Left cardiac atrium (tissue), 4 donors: ENCODE results near the gene KCNMA1. TPM values are rescaled to one million over a fixed set of nuclear protein-coding genes. Genes with fewer than 3 reads are reported as not detected.
"Not testable (repeated sequence)": the region's sequence is repeated elsewhere in the genome, so short reads cannot be mapped to it uniquely, and the experiment has no call there.

Source experiments
- ATAC-seq, 2 donors: fragments of 200-7000 bp; cut with Tn5 transposase; one replicate each; pipeline ENCODE4 v1.9.1; 2020; ENCODE audit warnings: mild to moderate bottlenecking in 2 of 2, moderate library complexity in 2 of 2
- DNase-seq: peaks from one replicate; pipeline ENCODE4 v3.0.0-alpha.2; 2020
- intact Hi-C, 2 donors: fragments of 100-400 bp; cut with DNase I; formaldehyde crosslinking; loops; one replicate each; pipeline versions ENCODE4 v1.14.1 to v1.15.1; 2022 to 2023
- total RNA-seq, 2 donors: library from RNA; stranded (reverse); fragmentation: NEBNext Ultra II Directional; extraction: Animal tissue kit (Norgen Biotek cat#: 25700); gene quantifications; one replicate each; pipeline ENCODE4 v1.2.1, GENCODE V29; 2021
- donor health status: DM: no; HTN: yes; CAD: no.
- donor health status: DM: no; HTN: yes; CAD: no; lungs with severe emphysema.
- donor health status: DM: yes; HTN: yes; CAD: no.
- donor health status: Dilated cardiomyopathy.

KCNMA1 gene
- total RNA-seq, 2 donors from 2014 or later: 4.1 to 5.3 TPM

- ATAC-seq (no peak), DNase-seq (no peak)
- intact Hi-C loops: no loop called here
These were observed 216.6 kb downstream of the KCNMA1 start for GRCh38 chr10:77420947-77421523.

DNA sequence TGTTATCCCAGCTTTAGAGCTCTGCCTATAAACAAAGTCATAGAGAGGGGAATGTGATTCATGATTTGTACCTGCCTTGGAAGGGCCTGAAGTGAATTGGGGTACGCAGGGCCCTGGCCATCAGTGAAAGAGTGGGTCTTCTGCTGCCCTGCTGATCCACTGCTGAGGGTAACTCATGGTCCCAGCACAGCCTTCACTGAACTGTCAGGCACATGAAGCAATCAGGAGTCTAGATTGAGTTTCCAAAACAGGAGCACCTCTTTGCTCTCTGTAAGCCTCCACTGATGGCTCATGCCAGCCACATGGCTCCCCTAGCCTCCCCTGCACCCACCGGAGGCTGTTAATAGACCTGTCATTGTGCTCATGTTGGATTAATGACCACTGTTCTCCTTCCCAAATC, 217.6 kb downstream of the KCNMA1 start:
- no peak for ATAC-seq
- no peak for DNase-seq
- intact Hi-C loops: no loop called here

DNA sequence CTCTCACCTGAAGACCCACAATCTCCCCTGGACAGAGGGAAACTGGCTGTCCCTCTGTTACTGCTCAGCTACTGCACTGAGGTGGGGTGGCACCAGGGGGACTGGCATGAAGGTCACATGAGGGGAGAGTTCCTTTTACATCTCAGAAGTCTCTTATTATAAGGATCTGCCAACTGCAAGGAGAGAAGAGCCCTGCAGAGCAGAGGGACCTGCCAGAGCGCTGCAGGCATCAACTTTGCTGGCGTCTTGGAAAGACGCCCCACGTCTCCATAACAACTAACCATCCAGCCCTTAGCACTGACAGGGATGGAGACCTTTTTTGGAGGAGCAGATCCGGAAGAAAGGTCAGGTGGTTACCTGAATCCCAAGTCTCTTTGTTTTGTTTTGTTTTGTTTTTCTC, 218.6 kb downstream of the KCNMA1 start:
- no peak for DNase-seq
- ATAC-seq: no peak
- intact Hi-C loops: no loop called here

DNA sequence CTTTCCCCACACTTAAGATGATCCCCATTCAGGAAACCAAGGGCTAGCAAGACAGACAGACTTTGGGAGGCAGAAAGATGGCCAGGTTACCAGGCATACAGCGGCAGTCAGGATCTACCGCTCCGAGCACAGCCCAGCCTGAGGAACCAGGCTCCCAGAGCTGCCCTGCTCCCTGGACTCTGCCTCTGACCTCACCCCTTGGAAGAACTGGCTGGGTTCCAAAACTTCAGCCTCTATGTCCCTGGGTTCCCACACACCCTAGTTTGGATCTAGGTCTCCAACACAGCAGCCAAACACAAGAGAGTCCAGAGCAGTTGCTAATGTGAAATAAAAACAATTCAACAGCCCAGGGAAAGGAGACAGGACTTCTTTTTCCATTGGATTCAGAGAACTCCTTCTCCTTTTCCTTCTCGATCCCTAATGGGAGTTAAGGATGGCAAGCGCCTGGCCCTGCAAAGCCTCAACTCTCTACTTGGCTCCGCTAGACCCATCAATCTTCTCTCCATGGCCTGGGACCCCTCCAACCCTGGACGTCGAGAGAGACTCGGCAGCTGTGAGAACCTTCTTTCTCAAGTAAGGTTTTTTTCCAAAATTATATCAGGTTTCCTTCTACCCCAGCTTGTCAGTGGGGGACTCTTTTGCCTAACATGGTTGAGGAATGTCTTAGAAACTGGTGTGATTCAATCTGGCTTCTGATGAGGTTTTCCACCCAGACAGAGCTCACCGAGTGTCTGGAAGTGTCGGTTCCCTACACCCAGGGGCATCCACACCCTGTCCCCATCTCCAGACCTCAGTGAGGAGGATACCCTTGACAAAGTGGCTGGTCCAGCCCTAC, 219.6 kb downstream of the KCNMA1 start:
- peak; percentile 37 for DNase-seq
- intact Hi-C loops: no loop called here
- peak; percentile 78 to 81 for ATAC-seq

DNA sequence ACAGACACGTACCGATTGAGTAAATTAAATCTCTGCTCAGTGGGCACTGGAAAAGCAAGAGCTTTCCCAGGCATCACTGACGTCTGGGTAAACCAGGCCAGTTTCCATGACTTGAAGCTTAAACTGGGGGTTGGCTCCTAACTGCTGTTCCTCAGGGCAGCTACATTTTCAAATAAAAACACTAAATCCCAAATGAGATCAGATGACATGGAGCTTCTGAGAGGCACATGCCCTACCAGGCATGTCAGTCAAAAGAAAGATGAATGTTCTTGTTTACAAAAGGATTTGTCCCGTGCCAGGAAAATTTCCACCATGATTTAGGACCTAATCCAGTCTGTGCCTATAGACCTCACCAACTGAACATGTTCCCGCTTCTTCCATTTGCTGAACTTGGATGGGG, 220.2 kb downstream of the KCNMA1 start:
- intact Hi-C loops: no loop called here
- no peak for DNase-seq
- no peak for ATAC-seq

GRCh38 chr10:77416311-77417135, 221.1 kb downstream of the KCNMA1 start:
- intact Hi-C loops: no loop called here
- ATAC-seq (no peak), DNase-seq (no peak)

DNA sequence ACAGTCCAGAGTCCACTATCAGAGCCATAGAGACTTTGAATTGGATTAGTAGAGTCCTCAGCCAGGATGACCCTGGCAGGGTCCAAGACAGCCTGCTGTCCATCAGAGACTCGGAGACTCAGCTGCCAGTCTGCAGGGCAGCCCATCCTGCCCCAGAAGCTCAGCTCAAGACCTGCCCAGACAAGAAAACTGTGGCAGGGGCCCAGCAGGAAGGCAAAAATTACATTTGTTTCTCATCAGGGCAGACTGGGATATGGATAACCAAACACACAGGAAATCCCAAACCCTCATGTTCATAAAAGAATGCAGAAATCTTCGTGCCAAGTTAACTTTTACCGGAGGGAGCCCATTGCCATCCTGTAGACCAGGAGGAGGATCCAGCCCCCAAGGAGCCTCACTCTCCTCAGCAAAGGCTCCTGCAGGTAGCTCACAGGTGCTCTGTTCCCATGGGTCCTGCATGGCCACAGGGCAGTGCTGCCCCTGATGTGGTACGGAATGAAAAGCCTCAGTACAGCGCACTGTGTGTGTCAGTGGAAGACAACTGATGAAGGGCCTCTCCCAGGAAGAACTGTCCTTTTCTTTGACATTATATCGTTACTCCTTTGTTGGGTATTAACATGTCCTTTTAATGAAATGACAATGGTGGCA, 222.2 kb downstream of the KCNMA1 start:
- intact Hi-C loops: no loop called here
- ATAC-seq: no peak
- DNase-seq: no peak

DNA sequence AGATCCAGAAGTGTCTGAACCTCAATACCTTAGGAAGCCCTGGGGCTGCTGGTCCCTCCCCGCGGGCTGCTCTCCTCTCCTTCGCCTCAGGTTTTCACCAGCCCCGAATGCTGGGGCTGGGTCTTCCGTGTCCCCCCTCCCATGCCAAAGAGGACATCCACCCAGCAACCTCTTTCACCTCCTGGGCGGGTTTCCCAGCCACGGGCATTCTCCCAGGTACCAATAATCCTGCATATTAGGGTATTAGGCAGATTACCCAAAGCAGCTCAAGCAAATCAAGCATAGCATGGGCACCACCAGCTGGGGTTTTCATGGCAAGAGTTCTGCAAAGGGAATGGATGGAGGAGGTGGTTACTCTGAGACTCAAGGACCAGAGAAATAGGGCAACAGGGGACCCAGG, 224.4 kb downstream of the KCNMA1 start:
- ATAC-seq (no peak), DNase-seq (no peak)
- intact Hi-C loops: no loop called here

DNA sequence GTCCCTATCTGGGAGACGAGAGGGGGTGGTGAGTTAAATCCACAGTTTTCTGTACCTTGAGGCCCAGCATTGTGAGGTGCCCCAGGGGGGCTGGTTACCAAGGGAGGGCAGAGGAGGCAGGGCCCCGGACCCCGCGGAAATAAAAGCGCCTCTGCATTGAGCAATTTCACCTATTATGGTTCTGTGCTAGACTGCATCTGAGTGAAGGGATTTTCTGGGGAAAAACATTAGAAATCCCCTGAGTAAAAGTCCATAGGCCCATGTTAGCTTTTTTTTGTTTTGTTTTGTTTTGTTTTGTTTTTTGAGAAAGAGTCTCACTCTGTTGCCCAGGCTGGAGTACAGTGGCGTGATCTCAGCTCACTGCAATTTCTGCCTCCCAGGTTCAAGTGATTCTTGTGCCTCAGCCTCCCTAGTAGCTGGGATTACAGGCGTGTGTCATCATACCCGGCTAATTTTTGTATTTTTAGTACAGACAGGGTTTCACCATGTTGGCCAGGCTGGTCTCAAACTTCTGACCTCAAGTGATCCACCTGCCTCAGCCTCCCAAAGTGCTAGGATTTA, 225.0 kb downstream of the KCNMA1 start:
- DNase-seq, intact Hi-C loops, ATAC-seq: not testable (repeated sequence)

DNA sequence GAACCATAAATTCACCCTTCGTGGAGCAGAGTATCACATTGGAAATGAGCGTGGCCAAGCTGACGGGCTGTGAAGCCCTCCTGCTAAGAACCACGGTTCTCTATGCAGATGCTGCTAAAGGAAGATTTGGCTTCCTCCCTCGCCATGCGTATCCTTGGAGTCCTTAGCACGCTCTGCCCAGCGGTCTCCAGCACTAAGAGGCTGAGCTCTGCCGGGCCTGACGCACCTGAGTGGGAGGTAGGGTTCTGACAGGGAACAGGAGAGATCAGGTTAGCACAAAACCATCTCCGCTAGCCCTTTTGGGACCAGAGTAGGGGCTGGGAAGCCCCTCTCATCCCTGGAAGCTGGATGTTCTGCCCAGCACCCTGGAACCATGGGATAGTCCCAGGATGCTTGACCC, 225.8 kb downstream of the KCNMA1 start:
- no peak for ATAC-seq
- intact Hi-C loops: no loop called here
- no peak for DNase-seq

GRCh38 chr10:77410523-77410922, 227.1 kb downstream of the KCNMA1 start:
- intact Hi-C loops: no loop called here
- peak; percentile 29 to 48 for ATAC-seq
- DNase-seq: no peak

DNA sequence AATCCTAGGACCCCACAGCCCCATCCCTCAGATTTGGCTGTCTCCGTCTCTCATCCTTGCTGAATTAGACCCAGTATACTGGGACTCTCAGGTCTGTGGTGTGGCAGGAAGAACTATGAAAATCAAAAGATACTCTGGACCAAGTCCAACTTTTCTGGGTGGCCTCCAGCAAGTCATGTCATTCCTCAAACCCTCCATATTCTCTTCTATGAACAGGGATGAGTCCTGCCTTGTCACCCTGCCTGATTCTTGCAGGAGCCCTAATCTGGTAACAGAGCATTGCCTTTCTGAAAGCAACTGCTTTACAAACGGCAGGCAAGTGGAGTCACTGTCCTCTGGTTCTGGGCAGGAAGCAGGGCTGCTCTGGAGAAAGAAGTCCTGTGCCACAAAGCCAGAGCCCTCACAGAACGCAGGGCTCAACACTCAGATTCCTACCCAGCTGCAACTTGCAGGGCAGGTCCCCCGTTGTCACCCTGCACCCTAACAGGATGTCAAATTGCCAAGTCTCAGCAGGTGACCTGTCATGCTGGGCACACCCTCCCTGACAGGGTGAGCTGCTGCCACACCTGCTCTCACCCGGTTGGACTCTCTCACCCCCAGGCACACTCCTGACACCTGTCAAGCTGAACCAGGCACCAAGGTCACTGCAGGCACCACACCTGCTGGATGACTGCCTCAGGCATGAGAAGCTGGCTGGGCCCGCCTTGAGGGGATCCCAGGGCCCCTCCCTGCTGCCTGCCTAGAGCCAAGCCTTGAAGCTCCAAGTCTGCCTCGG, 227.7 kb downstream of the KCNMA1 start:
- DNase-seq (no peak), ATAC-seq (no peak)
- intact Hi-C loops: no loop called here

DNA sequence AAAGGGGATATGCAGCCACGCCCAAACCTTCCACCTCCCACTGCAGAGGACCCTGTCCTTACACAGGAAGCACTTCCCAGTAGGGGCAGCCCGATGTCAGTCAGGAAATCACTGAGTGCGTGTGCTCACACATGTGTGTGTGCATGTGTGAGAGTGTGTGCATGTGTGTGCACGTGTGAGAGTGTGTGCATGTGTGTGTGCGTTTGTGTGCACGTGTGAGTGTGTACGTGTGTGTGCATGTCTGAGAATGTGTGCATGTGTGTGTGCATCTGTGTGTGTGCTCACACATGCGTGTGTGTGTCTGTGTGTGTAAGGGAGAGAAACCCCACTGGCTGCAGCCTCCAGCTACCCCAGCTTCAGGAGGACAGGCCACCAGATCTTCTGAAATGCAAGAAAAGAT, 229.3 kb downstream of the KCNMA1 start:
- ATAC-seq (no peak), DNase-seq (no peak)
- intact Hi-C loops: no loop called here

DNA sequence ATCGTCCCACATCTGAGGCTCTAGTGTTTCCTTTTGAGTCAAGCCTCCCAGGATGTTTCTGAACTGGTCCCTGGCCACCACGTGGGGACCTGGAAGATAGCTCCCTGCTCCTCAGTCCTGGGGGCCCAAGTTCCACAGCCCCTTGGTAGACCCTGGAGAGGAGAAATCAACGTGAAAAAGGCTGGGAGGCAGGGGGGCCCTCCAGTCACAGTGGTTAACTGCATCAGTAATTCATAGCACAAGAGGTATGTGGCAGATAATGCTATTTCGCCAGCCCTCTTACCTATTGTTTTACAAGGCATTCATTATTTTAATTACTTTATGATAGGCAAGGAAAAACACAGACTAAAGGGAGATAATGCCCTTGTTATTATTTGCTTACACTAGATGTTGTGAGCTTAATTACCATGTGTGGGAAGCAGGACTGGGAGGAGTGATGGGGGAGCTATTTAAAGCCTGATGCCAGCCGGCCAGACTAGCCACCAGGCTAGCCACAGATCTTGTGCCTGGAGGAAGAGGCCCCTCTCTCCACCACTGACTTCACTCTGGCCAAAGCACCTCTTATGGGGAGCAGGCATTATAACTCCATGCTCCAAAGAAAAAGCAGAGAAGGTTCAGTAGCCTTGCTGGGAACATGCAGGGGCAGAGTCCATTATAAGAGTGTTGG, 230.7 kb downstream of the KCNMA1 start:
- DNase-seq (no peak), ATAC-seq (no peak)
- intact Hi-C loops: no loop called here

GRCh38 chr10:77405771-77406241, 231.8 kb downstream of the KCNMA1 start:
- intact Hi-C loops: no loop called here
- ATAC-seq (peak; percentile 53 to 86), DNase-seq (peak; percentile 54)

DNA sequence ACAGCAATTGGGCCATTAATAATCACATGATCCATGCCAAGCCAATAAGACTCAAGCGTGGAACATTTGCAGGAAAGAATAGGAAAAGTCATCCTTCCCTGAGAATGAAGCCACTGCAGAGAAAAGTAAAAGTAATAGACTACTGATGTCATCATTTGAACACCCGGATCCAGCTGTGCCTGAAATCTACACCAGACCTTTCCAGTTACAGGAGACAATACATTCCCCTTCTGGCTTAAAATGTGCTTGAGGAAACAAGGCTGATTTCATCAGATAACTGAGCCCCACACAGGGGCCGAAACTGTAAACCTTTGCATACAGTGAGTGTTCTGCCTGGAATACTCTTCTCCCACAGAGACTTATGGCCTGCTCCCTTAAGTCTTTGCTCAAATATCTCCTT, 232.8 kb downstream of the KCNMA1 start:
- DNase-seq (no peak), ATAC-seq (no peak)
- intact Hi-C loops: no loop called here

- DNase-seq: no peak
- intact Hi-C loops: no loop called here
- ATAC-seq: no peak
These were observed 233.8 kb downstream of the KCNMA1 start for GRCh38 chr10:77403761-77404160.

- ATAC-seq: no peak
- intact Hi-C loops: no loop called here
These were observed 235.9 kb downstream of the KCNMA1 start for GRCh38 chr10:77401683-77402082.

More at GRCh38 chr10:77401683-77402082, 235.9 kb downstream of the KCNMA1 start:
- no peak for DNase-seq
